Spleen (tissue), 7 donors: Measurements from ENCODE around the gene TANC1.

Experiments
- CTCF ChIP-seq, 11 experiments: fragments of 200-600 bp in 7 of 11; fragments of 450-650 bp in 4 of 11; sonication (generic) in 4 of 11; IDR thresholded peaks in 8 of 11; conservative IDR thresholded peaks in 3 of 11; 1 replicate in 7 of 11; 2 replicates in 4 of 11; pipeline versions ENCODE4 v1.4.0 to v1.8.0; 2016 to 2021; ENCODE audit warnings: antibody characterized with exemption in 11 of 11, inconsistent platforms in 4 of 11, mild to moderate bottlenecking in 1 of 11
- POLR2AphosphoS5 ChIP-seq, 3 donors: sonication (generic); formaldehyde crosslinking; IDR thresholded peaks; one replicate each; pipeline ENCODE4 v1.5.1; 2017; ENCODE audit warnings: antibody characterized with exemption in 3 of 3
- donor health status: DM: no; HTN: no; CAD: no; lungs with moderate emphysema.
- donor health status: DM: no; HTN: no; CAD: no.
- donor health status: DM: no; HTN: no; CAD: no.

- no peak for TF ChIP-seq CTCF (IDR thresholded peaks at IDR 0.05 in 8 of 11, conservative IDR thresholded peaks at IDR 0.05 in 3 of 11)
- no peak for TF ChIP-seq POLR2AphosphoS5 (IDR thresholded peaks at IDR 0.05)
Observed at GRCh38 chr2:159144776-159145614, 176.6 kb downstream of the TANC1 start.
